Fibroblast of skin of scalp (primary cell): ENCODE results near the gene CFAP410.
"Not testable (repeated sequence)": the region's sequence is repeated elsewhere in the genome, so short reads cannot be mapped to it uniquely, and the experiment has no call there.

Experiments
- DNase-seq: peaks from one replicate; pipeline ENCODE4 v3.0.0-alpha.2; 2013

Gene CFAP410

DNA sequence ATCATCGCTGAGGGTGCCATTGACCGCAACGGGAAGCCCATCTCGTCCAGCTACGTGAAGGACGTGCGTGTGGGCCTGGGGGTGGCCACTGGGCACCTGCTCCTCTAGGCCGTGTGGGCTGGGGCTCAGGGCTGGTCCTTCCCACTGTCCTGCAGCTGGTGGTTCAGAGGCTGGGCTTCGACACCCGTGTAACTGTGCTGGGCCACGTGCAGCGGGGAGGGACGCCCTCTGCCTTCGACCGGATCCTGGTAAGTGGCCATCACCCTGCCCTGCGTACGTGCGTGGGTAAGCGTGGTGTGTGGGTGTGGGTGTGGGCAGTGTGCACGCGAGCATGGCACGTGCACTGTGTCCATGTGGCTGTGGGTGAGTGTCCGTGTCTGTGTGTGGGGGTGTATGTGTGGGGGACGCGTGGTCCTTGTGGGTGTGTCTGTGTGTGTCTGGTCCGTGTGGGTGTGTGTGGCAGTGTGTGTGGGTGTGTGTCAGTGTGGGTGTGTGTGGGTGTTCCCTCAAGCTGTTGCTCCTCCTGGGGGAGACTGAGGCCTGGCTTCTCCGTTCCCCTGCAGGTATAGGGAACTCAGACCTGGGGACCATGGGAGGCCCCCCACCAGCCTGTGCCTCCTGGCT is 22.8 kb downstream of the CFAP410 start:
- no peak for DNase-seq

DNA sequence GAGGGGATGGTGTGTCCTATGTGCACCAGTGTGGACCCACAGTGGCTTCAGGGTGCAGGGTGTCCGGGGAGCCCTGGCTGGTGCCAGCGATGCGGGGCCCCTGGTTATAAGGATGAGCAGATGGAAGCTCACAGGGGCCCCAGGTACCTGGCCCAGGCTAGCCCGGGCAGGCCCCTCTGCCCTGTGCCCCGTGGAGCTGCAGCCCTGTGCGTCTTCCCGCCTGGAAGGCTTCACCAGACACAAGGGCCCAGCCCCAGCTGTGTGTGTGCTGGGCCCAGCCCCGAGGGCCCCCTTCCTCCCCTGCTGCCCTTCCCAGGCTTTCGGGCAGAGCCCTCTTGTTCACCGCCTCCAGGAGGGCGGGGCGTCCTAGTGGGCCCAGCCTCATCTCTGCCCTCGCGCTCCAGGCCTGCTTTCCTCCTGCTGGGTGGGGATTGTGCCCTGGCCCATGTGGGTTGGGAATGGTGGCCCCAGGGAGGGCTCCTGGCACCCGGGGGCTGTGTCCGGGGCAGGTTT is 23.4 kb downstream of the CFAP410 start:
- DNase-seq = no peak

DNA sequence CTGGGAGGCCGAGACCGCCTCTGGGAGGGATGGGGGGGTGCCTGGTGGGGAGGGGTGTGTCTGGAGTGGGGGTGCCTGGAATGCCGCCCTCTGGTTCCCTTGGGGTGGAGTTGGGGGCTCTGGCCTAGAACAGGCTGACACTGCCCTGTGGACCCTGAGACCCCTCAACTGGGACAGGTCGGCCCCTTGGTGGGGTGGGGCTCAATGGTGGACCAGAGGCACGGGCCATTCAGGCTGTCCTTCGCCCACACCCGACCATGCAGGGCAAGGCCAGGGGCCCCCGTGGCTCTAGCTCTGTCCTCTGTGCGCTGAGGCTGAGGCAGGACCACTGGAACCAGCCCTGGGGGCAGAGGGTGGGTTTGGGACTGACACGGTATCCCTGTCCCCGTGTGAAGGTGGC is 24.6 kb downstream of the CFAP410 start:
- DNase-seq = no peak

DNA sequence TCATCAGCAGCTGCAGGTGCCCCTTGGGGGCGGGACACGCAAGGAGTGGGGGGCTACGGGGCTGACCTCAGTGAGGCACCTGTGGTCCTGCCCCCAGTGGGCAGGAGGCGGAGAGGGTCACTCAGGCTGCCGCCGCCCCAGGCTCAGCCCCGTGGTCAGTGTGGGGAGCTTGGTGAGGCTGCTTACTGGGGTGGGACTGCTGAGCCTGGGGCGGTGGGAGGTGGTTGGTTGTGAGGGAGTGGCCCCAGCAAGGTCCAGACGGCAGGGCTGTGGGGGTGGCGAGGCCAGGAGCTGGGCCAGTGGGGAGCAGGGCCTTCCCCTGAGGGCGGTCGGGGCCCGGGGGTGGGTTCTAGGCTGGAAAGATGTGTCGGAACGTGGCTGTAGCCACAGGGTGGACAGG is 25.1 kb downstream of the CFAP410 start:
- no peak for DNase-seq

DNA sequence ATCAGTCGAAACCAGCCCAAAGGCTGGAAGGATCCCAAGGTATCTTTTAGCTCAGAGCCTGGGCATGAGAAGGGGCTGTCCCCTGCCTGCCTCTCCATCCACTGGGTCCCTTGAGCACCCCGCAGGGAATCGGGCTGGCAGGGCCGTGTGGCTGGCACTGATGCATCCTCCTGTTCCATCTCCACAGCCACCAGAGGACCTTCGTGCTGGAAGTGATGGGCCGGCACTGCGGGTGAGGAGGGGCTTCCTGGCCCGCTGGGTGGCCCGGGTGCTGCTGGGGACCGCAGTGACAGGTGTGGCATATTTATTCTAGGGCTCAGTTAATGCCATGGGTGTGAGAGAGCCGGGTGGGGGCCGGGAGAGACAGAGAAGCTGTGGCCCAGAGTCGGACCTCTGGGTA is 25.7 kb downstream of the CFAP410 start:
- no peak for DNase-seq

DNA sequence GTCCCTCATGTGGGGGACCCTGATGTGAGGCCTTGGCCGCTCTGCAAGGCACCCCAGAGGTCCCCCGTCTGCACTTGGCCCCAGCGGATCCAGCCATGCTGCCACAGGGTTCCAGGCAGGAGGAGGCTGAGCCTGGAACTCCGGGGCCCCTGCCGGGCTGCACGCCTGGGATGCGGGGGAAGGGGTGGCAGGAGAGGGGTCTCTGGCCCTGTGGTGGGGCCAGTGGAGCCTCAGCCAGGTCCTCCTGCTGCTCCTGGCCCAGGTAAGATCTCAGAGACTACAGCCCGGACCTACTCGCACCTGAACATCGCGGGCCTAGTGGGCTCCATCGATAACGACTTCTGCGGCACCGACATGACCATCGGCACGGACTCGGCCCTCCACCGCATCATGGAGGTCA is 26.5 kb downstream of the CFAP410 start:
- DNase-seq = no peak

DNA sequence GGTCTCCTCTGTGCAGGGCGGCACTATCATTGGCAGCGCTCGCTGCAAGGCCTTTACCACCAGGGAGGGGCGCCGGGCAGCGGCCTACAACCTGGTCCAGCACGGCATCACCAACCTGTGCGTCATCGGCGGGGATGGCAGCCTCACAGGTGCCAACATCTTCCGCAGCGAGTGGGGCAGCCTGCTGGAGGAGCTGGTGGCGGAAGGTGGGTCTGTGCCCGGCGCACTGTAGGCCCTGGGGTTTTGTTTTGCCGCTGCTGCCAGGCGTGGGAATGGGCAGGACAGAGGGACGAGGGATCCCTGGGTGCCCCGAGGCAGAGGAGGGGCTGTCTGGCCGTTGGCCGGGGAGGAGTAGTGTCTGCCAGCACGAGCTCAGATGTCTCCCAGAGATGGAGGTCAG is 27.1 kb downstream of the CFAP410 start:
- DNase-seq = no peak

DNA sequence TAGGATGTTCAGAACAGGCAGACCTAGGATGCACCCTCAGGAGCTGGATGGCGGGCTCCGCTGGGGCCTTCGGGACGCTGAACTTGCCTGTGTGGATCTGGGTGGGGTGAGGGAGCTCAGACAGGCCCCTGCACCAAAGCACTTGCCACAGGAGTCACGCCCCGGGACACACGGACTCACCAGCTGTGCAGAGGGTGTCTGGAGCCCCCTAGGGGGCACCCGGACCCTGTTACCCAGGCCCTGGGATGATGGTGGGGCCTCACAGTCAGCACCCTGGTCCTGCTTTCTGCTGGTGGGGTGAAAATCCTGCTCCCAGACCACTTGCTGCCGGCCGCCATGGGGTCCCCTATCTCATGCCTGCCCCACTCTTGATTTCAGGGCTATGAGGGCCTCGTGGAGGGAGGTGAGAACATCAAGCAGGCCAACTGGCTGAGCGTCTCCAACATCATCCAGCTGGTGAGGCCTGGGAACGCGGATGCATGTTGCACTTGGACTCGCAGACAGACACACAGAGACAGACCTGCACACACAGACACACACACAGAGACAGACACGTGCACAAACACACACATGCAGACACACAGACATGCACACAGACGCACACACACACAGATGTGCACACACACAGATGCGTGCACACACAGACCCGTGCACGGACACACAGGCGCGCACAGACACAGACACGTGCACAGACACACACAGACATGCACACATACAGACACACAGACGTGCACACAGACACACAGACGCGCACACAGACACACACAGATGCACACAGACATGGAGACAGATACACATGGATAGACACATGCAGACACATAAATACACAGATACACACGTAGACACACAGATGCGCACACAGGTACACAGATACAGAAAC is 28.3 kb downstream of the CFAP410 start:
- DNase-seq = no peak

DNA sequence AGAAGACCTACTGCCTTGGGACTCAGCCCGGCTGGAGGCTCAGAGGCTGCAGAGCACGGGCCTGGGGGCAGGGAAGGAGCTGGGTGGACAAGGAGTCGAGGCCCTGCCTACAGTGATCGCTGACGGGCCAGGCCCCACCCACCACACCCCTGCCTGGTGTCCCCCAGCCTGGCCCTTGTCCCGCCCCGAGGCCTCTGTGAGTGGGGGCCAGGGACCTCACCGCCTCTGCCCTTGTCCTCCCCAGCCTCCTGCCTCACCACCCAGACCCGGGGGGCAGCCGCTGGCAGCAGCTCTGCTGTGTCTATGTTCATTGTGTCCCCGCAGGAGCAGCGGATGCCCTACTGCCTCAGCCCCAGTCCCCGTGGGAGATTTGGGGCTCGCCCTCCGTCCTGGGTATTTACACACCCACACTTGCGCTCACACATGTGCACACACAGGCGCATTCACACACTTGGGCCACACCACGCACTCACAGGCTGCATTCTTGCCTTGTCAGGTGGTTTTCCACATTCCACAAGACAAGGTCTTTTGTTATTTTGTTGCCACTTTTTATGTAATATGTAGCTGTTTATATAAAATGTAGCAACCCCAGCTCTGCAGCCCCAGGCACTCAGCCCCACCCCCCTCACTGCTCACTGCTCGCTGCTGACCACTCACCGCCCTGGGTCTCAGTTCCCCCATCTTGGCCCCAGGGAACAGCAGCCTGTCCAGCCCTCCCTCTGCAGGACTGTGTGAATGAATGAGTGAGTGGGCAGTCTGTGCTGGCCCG is 32.1 kb downstream of the CFAP410 start:
- DNase-seq = no peak

DNA sequence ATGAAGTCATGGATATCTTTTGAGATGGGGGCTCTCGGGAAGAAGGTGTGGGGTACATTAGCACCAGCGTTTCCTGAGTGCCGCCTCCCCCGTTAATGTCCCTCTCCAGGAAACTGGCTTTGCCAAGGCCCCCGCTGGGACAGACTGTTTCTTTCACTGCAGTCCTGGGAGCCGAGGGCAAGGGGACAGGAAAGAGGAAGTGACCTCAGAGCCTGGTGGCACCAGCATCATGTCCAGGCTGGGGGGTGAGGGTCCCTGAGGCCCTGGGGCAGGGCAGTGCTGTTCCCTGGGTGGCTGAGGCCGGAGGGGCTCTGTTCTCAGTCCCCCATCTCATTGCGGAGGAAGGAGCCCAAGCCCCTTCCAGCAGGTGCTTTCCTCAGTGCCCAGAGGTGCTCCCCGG is 33.5 kb downstream of the CFAP410 start:
- DNase-seq = no peak

DNA sequence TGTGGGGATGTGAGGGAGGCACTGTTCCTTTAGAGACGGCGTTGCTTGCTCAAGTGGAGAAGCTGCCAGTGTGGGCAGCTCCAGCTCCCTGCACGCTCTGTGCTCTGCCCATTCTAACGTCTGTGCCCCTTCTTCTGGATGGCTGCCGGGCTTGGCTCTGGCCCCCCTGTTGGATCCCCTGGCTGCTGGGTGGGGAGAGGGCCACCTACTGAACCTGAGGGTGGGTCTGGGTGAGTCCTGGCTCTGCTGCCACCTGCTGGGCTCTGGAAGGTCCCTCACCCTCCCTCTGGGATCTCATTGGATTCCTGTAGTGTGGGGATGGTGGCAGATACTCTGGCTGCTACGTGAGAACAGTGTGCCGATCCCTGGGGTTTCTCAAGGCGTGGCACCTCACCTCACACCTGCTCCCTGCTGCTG is 34.3 kb downstream of the CFAP410 start:
- DNase-seq = peak; percentile 39

DNA sequence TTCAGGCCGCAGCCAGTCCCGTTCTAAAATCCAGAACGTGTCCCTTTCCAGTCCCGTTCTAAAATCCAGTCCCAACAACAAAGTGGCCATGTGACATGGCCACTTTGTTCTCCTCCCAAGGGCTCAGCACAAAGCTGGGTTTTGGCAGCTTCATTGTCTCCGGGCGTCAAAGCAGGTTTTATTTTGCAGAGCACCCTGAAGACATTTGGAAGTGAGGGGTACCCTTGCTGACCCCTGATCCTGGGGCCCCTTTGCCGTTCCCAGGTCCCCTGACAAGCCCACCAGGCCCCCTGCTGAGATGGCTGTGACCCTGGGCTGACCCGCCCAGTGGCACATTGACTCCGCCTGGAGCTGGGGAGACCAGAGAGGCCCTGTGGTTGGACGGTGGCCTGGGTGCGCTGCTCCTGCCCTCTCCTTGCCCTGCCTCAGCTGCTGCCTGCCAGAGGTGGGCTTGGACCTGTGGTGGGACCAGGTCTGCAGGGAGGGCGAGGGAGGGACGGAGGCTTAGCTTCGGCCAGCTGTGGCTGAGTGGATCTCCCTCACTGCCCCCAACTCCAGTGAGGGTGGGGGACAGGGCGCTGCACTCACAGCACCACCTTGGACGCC is 35.1 kb downstream of the CFAP410 start:
- DNase-seq = no peak

DNA sequence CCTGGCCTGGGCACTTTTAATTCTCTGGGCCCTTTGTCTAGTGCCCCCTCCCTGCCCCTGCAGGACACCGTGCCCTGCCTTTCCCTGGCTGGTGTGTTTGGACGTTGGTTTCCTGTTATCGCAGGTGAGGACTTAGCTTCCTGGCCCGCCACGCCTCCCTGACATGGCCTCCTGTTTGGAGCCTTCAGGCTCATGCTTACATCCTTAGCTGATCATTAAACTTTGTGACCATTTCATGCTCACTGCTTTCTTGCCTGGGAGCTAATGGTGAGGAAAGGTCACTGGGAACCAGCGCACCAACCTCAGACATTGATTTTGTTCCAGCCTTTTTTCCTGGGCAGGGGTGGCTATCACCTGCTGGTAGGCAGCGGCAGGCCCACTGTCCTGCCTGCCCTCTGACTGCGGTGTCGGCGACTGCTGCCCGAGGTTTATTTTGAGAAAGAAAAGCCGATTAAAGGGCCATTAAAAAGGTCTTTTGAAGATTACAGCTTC is 35.7 kb downstream of the CFAP410 start:
- DNase-seq = no peak

DNA sequence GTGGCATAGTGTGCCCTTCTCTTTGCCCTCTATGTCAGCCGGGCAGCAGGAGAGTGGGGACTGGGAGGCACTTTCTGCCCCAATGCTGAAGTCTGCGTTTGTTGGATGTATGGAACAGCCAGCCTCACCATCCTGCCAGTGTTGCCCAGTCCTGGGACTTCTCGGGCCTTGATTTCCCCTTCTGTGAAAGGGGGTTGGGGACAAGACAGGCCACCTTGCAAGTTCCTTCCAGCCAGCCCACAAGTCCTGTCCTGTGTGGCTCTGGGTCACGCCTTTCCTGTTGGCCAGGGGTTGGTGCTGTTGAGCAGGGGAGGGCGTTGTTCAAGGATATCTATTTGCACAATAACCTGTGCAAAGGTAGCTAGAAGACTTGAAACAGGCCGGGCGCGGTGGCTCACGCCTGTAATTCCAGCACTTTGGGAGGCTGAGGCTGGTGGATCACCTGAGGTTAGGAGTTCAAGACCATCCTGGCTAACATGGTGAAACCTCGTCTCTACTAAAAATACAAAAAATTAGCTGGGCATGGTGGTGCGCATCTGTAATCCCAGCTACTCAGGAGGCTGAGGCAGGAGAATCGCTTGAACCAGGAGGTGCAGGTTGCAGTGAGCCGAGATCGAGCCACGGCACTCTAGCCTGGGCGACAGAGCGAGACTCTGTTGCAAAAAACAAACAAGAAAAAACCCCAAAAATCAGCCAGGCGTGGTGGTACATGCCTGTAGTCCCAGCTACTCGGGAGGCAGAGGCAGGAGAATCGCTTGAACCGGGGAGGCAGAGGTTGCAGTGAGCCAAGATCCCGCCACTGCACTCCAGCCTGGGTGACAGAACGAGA is 36.4 kb downstream of the CFAP410 start:
- DNase-seq = not testable (repeated sequence)

DNA sequence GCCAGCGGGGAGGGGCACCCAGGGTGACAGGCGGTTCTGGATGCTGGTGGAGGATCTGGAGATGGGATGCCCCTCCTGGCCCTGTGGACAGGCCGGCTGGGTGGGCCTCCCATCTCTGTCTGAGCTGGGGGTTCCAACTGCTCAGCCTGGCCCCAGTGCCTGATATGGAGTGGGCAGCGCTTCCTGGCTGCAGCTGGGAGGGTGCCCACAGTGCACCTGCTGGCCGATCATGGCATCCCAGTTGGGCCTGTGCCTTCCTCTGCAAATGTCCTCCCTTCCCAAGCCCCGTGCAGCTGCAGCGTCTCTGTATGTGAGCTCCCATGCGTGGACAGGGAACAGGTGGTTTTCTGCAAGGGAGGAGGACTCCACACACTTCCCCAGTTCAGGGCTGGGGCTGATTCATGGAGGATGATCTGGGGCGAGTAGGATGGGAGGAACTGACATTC is 37.2 kb downstream of the CFAP410 start:
- DNase-seq = no peak

DNA sequence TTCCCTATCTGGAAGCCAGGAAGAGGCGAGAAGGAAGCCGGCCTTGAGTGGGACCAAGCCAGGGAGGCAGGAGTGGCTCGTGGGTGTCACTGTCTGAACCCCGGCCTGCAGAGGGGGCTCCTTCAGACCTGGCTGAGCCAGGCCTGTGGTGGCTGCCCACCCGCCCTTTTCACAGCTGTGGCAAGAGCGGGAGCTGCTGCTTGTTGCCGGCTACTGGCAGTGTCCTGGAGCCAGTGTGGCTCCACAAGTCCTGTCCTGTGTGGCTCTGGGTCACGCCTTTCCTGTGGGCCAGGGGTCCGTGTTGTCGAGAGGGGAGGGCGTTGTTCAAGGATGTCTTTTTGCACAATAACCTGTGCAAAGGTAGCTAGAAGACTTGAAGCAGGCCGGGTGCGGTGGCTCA is 38.0 kb downstream of the CFAP410 start:
- DNase-seq = no peak

DNA sequence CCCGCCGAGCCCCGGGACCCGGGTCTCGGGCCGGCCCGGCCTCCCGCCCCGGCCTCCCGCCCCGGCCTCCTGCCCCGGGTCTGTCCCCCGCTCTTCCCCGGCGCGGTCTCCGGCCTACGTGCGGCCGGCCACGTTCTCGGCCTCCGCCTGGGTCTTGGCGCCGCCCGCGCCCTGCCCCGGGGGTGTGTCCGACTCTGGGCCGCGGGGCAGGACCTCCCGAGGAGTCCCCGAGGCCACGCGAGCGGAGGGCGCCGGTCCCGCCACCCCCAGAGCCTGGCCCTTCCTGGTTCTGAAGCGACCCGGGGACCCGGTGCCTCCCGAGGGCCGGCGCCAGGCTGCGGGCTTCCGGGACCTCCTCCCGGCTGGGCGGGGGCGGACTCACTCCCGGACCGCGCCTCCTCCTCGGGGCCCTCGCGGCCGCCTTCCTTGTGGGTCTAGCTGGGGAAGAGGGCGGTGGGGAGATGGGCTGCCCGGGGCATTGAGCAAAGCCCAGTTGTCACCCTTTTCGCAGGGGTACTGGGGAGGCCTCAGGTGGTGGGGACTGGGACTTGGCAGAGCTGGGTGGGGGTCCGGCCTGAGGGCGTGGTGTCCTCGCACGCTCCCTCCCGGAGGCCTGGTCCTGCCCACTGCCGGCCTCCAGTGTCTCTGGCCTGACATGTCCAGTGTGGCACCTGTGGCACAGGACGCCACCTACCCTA is 38.8 kb downstream of the CFAP410 start:
- peak; percentile 71 for DNase-seq

DNA sequence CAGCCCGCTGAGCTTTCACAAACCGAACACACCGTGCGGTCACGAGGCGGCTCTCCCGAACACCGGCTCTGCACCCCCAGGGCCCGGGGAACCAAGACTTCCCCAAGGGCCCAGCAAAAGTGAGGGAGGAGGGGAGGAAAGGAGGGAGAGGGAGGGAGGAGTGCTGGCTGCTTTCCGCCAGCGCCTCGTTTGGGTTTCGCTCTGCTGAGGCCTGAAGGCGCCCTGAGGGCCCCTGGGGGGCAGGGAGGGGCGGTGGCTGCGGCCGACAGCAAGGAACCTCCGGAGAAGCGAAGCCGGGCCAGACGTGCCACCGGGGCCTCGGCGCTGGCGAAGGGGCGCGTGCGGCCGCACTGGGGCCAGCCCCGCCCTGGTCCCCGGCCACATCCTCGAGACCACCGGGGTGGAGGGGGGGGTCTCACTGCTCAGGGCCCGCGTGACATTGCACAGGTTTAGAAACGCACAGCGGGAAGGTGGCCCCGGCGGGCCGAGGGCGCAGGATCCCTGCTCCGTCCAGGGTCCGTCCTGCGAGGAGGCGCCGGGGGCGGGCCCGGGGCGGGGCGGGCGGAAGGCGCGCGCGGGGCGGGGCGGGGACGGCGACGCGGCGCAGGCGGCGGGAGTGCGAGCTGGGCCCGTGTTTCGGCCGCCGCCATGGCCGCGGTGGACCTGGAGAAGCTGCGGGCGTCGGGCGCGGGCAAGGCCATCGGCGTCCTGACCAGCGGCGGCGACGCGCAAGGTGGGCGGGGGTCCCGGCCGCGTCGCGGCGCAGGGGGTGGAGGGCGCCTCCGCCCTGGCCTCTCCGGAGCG is 39.5 kb downstream of the CFAP410 start, which contains the start of gene PFKL:
TSS of gene PFKL (plus strand) at position 596 of the 804 bp plus-strand sequence. CDS start at position 649, 53 bp downstream.
- DNase-seq = peak; percentile 74

DNA sequence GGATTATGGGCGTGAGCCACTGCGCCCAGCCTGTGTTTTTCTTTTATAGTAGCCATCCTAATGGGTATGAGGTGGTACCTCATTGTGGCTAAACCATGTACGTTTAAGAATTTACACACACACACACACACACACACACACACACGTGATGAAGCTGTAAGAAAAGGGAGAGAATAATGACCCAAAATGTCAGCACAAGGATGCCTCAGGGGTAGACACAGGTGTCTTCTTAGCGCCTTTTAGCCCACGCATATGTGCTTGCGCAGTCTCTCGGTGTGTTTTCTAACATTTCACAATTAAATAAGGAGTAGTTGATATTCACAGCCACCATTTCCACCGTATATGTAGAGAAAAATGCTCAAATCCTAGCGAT is 40.1 kb downstream of the CFAP410 start:
- DNase-seq = peak; percentile 15

DNA sequence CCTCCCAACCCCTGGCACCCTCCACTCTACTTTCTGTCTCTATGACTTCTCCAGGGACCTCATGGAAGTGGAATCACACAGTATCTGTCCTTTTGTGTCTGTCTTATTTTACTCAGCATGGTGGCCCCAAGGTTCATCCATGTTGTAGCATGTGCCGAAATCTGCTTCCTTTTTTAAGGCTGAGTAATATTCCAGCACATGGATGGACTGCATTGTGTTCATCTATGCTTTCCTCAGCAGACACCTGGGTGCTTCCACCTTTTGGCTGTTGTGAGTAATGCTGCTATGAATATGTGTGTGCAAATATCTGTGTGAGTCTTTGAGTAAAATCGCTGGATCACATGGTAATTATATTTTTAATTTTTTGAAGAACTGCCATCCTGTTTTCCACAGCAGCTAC is 40.9 kb downstream of the CFAP410 start:
- peak; percentile 34 for DNase-seq
